CD4-positive, alpha-beta T cell treated with Interferon alpha-2 for 1 hour (primary cell): Measurements from ENCODE around the gene ATP2A3.
"Not testable (repeated sequence)": the region's sequence is repeated elsewhere in the genome, so short reads cannot be mapped to it uniquely, and the experiment has no call there.

Experiments used
- DNase-seq, 2 donors: peaks; one replicate each; pipeline ENCODE4 v3.0.0-alpha.2; 2020 to 2022

ATP2A3 gene

GRCh38 chr17:3964203-3965117 is at the start of gene ATP2A3:
Gene ATP2A3, minus strand, starts transcription at chr17:3964437. Its CDS starts 146 bp downstream, at chr17:3964291.
- peak; percentile 52 to 73 for DNase-seq

- DNase-seq = no peak
These were observed 46.5 kb upstream of the ATP2A3 start for GRCh38 chr17:4010754-4011153.

GRCh38 chr17:4009186-4009785 is 45.0 kb upstream of the ATP2A3 start:
- DNase-seq = no peak

GRCh38 chr17:4008441-4009185 is 44.4 kb upstream of the ATP2A3 start:
- no peak for DNase-seq

- no peak for DNase-seq
These were observed 43.8 kb upstream of the ATP2A3 start for GRCh38 chr17:4008082-4008435.

GRCh38 chr17:4007346-4008081 is 43.3 kb upstream of the ATP2A3 start:
- DNase-seq = no peak

GRCh38 chr17:4006745-4007211 is 42.5 kb upstream of the ATP2A3 start:
- no peak for DNase-seq

- no peak for DNase-seq
These were observed 41.9 kb upstream of the ATP2A3 start for GRCh38 chr17:4006165-4006589.

- DNase-seq = no peak
These were observed 41.3 kb upstream of the ATP2A3 start for GRCh38 chr17:4005296-4006164.

GRCh38 chr17:4004517-4005295 is 40.5 kb upstream of the ATP2A3 start:
- DNase-seq = peak; percentile 56 to 59

- no peak for DNase-seq
These were observed 39.5 kb upstream of the ATP2A3 start for GRCh38 chr17:4003501-4004421.

- DNase-seq = no peak
These were observed 38.9 kb upstream of the ATP2A3 start for GRCh38 chr17:4003131-4003500.

GRCh38 chr17:4001048-4001590 is 36.9 kb upstream of the ATP2A3 start:
- no peak for DNase-seq

- no peak for DNase-seq
These were observed 34.2 kb upstream of the ATP2A3 start for GRCh38 chr17:3998436-3998835.

- DNase-seq = no peak
These were observed 30.8 kb upstream of the ATP2A3 start for GRCh38 chr17:3995067-3995466.

- no peak for DNase-seq
These were observed 30.0 kb upstream of the ATP2A3 start for GRCh38 chr17:3994221-3994576.

GRCh38 chr17:3993493-3994220 is 29.4 kb upstream of the ATP2A3 start:
- no peak for DNase-seq

- no peak for DNase-seq
These were observed 28.1 kb upstream of the ATP2A3 start for GRCh38 chr17:3992370-3992769.

GRCh38 chr17:3991699-3992098 is 27.5 kb upstream of the ATP2A3 start:
- DNase-seq = not testable (repeated sequence)
